GM12873 (cell line): ENCODE results near the gene SLC4A1AP.

ENCODE experiments used
- TF ChIP-seq, protein P1 (sequence below): IDR thresholded peaks from 2 replicates; pipeline ENCODE4 v1.5.1; 2012; ENCODE audit warnings: low read depth, mild to moderate bottlenecking, moderate library complexity, low read length, control low read depth; ENCODE audit not compliant: insufficient read depth; ENCODE audit errors: missing control alignments

SLC4A1AP gene, protein sequence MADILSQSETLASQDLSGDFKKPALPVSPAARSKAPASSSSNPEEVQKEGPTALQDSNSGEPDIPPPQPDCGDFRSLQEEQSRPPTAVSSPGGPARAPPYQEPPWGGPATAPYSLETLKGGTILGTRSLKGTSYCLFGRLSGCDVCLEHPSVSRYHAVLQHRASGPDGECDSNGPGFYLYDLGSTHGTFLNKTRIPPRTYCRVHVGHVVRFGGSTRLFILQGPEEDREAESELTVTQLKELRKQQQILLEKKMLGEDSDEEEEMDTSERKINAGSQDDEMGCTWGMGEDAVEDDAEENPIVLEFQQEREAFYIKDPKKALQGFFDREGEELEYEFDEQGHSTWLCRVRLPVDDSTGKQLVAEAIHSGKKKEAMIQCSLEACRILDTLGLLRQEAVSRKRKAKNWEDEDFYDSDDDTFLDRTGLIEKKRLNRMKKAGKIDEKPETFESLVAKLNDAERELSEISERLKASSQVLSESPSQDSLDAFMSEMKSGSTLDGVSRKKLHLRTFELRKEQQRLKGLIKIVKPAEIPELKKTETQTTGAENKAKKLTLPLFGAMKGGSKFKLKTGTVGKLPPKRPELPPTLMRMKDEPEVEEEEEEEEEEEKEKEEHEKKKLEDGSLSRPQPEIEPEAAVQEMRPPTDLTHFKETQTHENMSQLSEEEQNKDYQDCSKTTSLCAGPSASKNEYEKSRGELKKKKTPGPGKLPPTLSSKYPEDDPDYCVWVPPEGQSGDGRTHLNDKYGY

DNA sequence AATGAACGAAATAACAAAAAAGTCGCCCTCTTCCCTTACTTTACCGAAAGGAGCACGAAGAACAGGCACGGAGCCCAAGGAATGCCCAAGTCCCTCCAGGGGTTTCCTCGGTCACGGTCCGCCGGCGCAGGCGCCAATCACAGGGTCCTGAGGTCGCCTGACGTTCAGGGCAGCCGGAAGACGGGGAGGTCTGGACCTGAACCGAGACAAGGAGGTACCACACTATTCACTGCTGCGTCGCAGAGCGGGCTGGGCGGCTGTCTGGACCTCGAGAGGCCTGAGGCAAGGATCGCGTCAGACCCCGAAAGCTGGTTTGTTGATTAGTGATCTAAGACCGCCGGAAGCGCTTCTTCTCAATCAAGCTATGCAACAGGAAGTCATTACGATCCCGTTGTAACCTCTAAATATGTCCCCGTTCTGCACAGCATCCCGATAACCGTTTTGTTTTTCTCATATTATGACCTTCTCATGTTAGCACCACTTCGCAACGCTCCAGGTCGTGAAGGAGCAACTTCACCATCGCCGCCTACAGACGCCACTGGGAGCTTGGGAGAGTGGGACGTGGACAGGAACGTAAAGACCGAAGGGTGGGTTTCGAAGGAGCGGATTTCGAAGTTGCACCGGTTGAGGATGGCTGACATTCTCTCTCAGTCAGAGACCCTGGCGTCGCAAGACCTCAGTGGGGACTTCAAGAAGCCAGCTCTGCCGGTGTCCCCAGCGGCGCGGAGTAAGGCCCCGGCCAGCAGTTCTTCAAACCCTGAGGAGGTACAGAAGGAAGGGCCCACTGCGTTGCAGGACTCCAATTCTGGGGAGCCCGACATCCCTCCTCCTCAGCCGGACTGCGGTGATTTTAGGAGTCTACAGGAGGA lies at the start of gene SLC4A1AP, which contains the start of gene SUPT7L:
TSS of gene SLC4A1AP (plus strand) at position 605 of the 869 bp plus-strand sequence. CDS start at position 631, 26 bp downstream.
TSS of gene SUPT7L (minus strand) at position 330 of the 869 bp plus-strand sequence. CDS start 1,422 bp downstream, outside the sequence.
- TF ChIP-seq, protein P1, sequence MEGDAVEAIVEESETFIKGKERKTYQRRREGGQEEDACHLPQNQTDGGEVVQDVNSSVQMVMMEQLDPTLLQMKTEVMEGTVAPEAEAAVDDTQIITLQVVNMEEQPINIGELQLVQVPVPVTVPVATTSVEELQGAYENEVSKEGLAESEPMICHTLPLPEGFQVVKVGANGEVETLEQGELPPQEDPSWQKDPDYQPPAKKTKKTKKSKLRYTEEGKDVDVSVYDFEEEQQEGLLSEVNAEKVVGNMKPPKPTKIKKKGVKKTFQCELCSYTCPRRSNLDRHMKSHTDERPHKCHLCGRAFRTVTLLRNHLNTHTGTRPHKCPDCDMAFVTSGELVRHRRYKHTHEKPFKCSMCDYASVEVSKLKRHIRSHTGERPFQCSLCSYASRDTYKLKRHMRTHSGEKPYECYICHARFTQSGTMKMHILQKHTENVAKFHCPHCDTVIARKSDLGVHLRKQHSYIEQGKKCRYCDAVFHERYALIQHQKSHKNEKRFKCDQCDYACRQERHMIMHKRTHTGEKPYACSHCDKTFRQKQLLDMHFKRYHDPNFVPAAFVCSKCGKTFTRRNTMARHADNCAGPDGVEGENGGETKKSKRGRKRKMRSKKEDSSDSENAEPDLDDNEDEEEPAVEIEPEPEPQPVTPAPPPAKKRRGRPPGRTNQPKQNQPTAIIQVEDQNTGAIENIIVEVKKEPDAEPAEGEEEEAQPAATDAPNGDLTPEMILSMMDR, result no peak

DNA sequence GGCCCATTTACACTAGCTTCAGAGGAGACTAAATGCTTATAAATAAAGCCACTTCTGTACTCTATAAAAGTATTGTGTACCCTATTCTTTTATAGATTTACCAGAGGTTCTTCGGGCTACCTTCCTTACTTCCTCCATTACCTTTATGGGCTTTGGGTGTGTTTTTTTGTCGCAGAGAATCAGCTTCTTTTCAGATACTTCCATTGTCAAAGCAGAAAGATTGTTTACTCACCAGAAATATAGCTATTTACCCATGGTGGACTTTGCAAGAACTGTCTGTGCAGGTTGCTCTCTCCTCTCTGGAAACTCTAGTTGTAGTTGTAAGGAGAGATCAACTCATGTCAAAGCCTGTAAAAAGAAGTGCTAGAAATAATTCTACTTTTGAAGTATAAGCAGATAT lies 49.7 kb upstream of the SLC4A1AP start:
- TF ChIP-seq, protein P1, result no peak

DNA sequence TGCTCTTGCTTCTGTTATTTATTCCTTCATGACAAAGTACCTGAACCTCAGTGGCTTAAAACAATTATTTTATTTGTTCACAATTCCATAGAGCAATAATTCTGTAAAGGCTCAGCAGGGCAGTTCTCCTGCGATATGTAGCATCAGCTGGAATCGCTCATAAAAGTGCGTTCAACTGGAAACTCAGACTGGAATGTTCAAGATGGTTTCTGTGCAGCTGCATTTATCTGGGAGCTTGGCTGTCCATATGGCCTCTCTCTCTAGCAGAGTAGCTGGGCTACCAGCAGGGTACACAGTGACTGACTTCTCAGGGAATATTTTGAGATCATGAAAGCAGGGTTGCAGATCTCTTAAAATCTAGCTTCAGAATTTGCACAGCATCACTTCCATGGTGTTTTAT lies 48.4 kb upstream of the SLC4A1AP start:
- TF ChIP-seq, protein P1, result no peak

DNA sequence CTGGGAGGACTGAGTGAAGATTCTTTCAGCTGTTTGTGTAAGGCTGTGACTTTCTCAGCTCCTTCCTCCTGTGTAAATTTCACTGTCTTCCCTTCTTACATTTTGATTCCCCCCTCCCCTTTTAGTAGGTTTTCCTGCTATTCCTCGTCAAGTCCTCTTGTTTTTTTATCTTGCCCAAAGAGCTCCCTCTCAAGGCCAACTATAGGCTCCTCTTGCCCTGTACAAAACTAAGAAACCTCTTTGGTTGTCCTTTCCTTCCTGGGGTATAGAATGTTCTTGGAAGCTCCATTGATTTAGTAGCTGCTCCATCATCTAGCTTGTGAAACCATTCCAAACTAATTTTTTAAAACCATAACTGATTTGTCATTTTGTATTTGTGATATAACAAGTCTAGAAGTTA lies 42.2 kb upstream of the SLC4A1AP start:
- TF ChIP-seq, protein P1, result peak; percentile 4

DNA sequence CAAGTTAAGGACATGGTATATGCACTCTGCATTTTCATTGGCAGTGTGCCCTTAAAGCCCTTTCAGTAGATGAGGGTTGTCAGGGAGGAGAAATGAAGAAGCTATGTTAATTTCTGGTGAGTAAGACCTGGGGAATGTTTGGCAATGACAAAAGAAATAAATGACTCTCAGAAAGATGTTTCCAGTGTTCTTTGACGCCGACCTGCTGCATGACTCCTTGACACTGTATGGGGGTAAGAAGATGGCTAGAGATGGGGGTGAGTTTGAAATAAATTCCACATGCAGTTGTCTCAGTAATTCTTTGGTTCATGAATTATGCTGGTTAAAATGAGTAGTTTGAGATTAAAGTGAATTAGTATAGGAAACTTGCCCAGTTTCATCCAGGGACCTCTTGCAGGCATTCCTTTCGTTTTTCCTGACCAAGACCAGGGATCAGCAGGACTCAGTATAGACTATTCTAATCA lies 40.7 kb upstream of the SLC4A1AP start:
- TF ChIP-seq, protein P1, result no peak

DNA sequence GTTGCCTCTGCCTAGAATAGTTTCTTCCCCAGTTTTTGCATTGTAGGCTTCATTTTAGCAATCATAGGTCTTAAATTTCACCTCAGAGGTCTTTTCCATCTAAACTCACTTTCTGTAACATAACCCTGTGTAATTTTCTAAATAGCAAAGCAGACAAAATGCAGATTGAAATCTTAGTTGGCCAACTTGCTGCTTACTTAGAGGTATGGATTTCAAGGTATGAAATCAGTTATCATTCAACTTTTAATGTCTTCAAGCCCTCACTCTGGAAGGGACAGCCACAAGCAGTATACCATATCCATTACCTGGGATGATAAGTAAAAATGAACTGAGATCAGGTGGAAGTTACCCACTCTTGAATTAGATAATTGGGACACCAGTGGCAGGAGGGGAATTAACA lies 38.7 kb upstream of the SLC4A1AP start:
- TF ChIP-seq, protein P1, result no peak
